A172 (cell line): Measurements from ENCODE around the gene MAGI2. TPM values are rescaled to one million over a fixed set of nuclear protein-coding genes. Genes with fewer than 3 reads are reported as not detected.
"Not testable (repeated sequence)": the region's sequence is repeated elsewhere in the genome, so short reads cannot be mapped to it uniquely, and the experiment has no call there.

ENCODE experiments used
- DNase-seq: peaks from one replicate; pipeline ENCODE4 v3.0.0-alpha.2; 2015; ENCODE audit warnings: low spot score
- total RNA-seq: library from RNA; depleted of rRNA; stranded (reverse); fragments of >200 nt; shearing (Covaris generic); gene quantifications from 2 replicates; pipeline ENCODE4 v1.2.3, GENCODE V29; 2014

MAGI2 gene
- total RNA-seq, 1 experiment from 2014 or later, result 1.5 TPM

GRCh38 chr7:79451580-79451979, 1.9 kb downstream of the MAGI2 start:
- no peak for DNase-seq

- DNase-seq, result not testable (repeated sequence)
Measured at GRCh38 chr7:79442766-79443165, 10.7 kb downstream of the MAGI2 start.

GRCh38 chr7:79436378-79436777, 17.1 kb downstream of the MAGI2 start:
- no peak for DNase-seq

- DNase-seq, result no peak
Measured at GRCh38 chr7:79434867-79435266, 18.6 kb downstream of the MAGI2 start.

- DNase-seq, result peak; percentile 18
Measured at GRCh38 chr7:79434098-79434497, 19.4 kb downstream of the MAGI2 start.

DNA sequence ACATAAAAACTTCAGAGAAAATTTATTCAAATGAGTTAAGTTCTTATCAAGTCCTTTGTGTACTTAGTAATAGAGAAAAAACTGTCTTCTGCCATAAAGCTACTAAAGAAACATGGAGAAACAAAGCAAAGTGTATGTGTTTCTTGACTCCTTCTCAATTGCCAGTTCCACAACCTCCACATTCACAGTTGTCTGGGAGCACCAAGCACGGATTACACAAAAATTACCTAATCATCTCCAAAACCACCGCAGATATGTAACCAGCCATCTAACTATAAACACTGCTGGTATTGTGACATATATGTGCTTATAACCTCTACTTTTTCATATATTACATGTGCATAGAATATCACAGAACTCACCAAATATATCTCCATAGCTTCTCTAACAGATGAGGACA, 23.1 kb downstream of the MAGI2 start:
- DNase-seq, result no peak

GRCh38 chr7:79425665-79426064, 27.8 kb downstream of the MAGI2 start:
- no peak for DNase-seq

DNA sequence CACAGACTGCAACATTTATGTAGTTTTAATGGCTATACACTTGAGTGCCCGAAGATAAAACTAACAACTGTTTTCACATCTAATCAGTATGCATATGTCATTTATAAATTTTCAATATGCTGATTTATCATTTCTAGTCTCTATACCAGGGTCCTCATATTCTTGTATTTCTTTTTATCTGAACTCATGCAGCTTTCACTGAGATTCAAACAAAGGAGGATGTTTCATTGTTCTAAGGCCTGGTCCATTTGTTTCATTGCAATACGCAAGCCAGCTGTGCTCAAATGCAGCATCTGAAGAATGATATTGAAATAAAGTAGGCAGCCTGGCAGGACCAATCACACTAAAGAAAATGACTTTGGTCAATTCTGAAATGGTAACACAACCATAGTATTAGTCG, 31.7 kb downstream of the MAGI2 start:
- no peak for DNase-seq

GRCh38 chr7:79420464-79420863, 33.0 kb downstream of the MAGI2 start:
- DNase-seq, result peak; percentile 85

GRCh38 chr7:79414910-79415309, 38.6 kb downstream of the MAGI2 start:
- no peak for DNase-seq

GRCh38 chr7:79412915-79413314, 40.6 kb downstream of the MAGI2 start:
- DNase-seq, result no peak

DNA sequence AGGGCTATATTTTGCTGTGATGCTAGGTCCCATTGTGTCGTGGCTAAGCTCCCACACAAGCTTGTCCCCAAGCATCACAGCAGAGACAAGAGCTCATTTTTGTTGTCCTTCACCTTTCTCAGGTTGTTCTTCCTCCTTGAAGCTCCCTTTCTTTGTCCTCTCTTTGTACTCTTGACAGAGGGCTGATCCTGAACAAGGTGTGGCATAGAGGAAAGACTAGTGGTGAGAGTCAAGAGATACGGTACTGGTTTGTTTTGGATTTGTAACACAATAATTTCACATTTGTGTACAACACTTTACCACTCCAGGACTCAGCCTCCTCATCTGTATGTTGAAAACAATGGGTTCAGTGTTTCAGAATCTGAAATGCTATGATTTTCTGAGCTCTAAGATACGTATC, 41.0 kb downstream of the MAGI2 start:
- no peak for DNase-seq

DNA sequence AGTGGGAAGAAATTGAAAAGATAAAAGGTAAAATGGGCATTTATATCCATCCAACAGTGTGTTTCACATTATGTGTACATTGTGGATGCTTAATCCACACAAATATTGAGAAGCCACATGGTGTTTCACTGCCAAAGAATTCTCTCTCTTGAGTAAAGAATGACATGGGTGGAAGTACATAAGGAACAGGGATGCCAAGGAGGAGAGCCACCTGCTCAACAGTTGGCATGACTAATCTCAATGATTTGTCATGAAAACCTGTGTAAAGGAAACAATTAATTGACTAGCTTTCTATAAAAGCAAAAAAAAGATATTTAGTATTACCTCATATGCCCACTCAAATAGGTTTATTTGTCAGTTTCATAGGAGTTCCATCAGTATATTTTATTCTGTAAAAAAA, 43.1 kb downstream of the MAGI2 start:
- no peak for DNase-seq

DNA sequence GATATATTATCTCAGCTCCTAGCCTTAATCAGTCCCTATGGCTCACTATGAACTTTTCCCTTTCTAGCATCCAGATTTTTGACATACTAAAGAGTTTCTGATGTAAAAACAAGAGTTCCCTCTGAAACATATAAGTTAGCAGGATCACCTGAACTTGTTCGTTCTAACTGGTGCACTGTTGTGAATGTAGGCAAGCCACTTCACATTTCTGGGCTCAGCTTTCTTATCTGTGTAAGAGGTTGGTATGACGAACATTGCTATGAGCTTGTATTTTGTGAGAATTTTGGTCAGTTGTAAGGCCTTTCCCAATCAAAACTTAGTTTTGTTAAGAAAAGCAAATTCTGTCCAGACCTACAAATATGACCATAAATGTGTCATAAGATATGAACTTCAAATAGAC, 46.1 kb downstream of the MAGI2 start:
- DNase-seq, result no peak

DNA sequence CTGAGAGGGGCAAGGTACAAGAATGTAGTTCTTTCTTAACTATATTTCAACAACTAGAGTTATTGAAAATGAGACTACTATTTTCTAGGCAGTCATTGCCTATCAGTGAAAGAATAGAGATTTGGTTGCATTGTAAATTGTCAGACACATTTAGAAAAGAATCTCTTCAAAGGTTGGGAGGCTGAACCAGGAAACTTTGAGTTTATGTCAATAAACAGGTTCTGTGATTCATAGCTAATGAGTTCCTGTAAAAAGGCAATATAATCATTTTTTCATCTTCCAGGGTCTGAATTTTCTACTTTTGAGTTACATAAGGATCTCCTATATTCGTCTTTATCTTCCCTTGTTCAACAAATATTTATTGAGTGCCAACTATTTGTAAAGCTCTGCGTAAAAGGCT, 47.1 kb downstream of the MAGI2 start:
- no peak for DNase-seq

GRCh38 chr7:79405368-79405767, 48.1 kb downstream of the MAGI2 start:
- DNase-seq, result no peak

GRCh38 chr7:79403879-79404278, 49.6 kb downstream of the MAGI2 start:
- no peak for DNase-seq

DNA sequence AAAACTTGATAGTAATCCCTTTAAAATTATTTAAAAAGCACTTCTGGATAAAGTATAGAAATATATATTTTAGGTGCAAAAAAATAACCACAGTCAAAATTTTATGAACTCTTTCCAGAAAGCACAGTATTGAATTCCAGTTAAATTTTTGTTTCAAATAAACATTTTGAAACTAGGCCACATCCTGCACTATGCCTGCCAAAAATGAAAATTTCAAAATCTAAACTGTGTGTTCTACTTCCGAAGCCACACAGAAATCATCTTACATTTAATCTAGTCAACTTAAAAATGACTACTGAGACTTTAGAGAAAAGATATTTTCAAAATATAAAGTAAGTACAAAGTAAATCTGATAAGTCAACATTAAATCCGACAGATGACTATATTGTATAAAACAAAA, 50.0 kb downstream of the MAGI2 start:
- no peak for DNase-seq

DNA sequence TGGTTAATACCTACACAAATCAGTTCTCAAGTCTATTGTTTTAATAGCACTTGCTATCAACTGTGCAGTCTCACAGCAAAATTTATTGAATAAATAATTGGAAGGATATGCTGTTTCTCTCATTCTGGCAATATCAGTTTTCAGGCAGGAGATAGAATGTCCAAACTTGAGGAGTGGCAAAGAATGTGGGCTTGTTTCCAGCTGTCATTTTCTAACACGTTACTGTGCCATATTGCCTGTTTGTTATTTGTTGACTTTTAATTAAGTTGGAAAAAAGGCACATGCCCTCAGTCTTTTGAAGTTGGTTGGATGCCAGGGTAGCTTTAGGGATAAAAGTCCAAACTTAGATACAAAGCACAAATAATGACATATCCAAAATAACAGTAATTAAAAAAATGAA, 52.2 kb downstream of the MAGI2 start:
- DNase-seq, result no peak

GRCh38 chr7:79400222-79400621, 53.2 kb downstream of the MAGI2 start:
- no peak for DNase-seq

DNA sequence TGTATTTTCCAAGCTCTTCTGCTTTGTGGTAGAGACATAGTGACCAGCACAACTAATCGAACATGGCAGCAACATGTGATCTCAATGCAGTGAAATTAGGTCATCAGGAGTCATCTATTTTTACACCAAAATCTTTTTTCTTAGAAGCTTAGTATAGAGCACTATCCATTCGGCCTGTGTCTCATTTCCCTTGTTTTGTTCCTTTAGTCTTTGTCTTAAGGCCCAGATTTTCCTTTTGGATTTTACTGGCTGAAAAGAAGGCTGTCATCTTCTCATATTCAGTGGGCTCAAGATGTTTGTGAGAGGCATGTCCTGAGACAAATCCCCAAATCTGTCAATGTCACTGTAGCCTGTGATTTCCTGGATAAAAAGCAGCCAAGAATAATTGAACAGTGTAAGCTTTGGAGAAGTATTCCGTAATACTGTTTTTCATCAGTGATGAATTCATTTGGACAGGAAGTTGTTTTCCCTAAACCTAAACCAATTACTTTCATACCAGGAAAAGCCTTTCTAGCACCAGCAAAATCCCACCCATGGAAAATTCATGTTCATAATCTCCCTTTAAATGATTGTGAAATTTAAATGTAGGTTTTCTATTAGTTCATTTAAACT, 55.2 kb downstream of the MAGI2 start:
- DNase-seq, result no peak

DNA sequence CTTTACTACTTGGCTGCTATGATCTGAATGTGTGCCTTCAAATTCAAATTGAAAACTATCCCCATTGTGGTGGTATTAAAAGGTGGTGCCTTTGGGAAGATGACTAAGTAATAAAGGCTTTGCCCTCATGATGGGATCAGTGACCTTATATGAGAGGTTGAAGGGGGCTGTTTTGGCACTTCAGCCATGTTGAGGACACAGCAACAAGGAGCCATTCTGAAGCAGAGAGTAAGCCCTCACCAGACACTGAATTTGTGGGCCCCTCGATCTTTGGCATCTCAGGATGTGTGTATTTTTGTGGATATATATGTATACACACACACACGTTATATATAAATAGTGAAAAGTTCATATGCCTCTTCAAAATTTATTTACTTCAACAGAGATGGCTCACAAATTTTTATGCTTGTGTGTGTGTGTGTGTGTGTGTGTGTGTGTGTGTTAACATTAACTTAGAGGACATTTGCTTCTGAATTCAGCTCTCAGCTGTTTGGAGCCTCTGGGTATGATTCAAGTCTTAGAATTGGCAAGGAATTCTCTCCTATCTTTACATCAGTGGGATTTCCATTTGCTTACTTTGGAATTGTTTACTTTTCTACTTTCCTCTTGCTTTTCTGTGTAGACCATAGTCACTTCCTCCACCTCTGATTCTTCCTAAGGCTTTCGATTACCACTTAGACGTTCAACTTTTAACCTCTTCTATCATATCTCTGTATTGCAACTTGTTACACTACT, 66.6 kb downstream of the MAGI2 start:
- peak; percentile 7 for DNase-seq

- DNase-seq, result no peak
Measured at GRCh38 chr7:79381921-79382320, 71.5 kb downstream of the MAGI2 start.

- no peak for DNase-seq
Measured at GRCh38 chr7:79377097-79377496, 76.4 kb downstream of the MAGI2 start.
